HepG2 (cell line): ENCODE data around the gene RNF123. TPM values are rescaled to one million over a fixed set of nuclear protein-coding genes. Genes with fewer than 3 reads are reported as not detected.

Experiments
- ETV5 ChIP-seq: IDR thresholded peaks from 2 replicates; pipeline ENCODE4 v1.6.1; 2018; ENCODE audit warnings: missing biosample characterization, missing genetic modification reagents, inconsistent platforms, borderline replicate concordance
- FOXO4 ChIP-seq: sonication (generic); formaldehyde crosslinking; conservative IDR thresholded peaks from 2 replicates; pipeline ENCODE4 v1.8.1; 2023; ENCODE audit warnings: missing genetic modification reagents
- HIVEP1 ChIP-seq: sonication (generic); formaldehyde crosslinking; IDR thresholded peaks from 2 replicates; pipeline ENCODE4 v1.4.0; 2020; ENCODE audit warnings: mild to moderate bottlenecking, missing genetic modification reagents
- MLX ChIP-seq: IDR thresholded peaks from 2 replicates; pipeline ENCODE4 v1.6.1; 2016
- MYC ChIP-seq: sonication (generic); formaldehyde crosslinking; IDR thresholded peaks from 2 replicates; pipeline ENCODE4 v1.9.0; 2021; ENCODE audit warnings: missing genetic modification reagents, borderline replicate concordance
- NCOA5 ChIP-seq: sonication (generic); formaldehyde crosslinking; IDR thresholded peaks from 2 replicates; pipeline ENCODE4 v1.4.0; 2020; ENCODE audit warnings: missing genetic modification reagents
- PPARG ChIP-seq: conservative IDR thresholded peaks from 2 replicates; pipeline ENCODE4 v1.6.1; 2016; ENCODE audit warnings: missing biosample characterization, missing genetic modification reagents
- SAFB2 ChIP-seq: sonication (generic); formaldehyde crosslinking; IDR thresholded peaks from 2 replicates; pipeline ENCODE4 v1.5.1; 2020; ENCODE audit warnings: missing genetic modification reagents, low read depth, mild to moderate bottlenecking, borderline replicate concordance
- SNAPC4 ChIP-seq: sonication (generic); formaldehyde crosslinking; IDR thresholded peaks from 2 replicates; pipeline ENCODE4 v1.4.0; 2020; ENCODE audit warnings: mild to moderate bottlenecking, missing genetic modification reagents
- SP2 ChIP-seq: sonication (generic); formaldehyde crosslinking; IDR thresholded peaks from 2 replicates; pipeline ENCODE4 v1.5.1; 2020; ENCODE audit warnings: mild to moderate bottlenecking, missing genetic modification reagents
- SP4 ChIP-seq: sonication (generic); formaldehyde crosslinking; IDR thresholded peaks from 2 replicates; pipeline ENCODE4 v1.8.1; 2023; ENCODE audit warnings: mild to moderate bottlenecking, missing genetic modification reagents
- ZBTB44 ChIP-seq: sonication (generic); formaldehyde crosslinking; IDR thresholded peaks from 2 replicates; pipeline ENCODE4 v1.4.0; 2020; ENCODE audit warnings: missing genetic modification reagents
- ZKSCAN1 ChIP-seq: fragments of 150-350 bp; IDR thresholded peaks from 2 replicates; pipeline ENCODE4 v1.6.1; 2014; ENCODE audit warnings: low read length
- ZNF503 ChIP-seq: sonication (generic); formaldehyde crosslinking; IDR thresholded peaks from 2 replicates; pipeline ENCODE4 v1.4.0; 2020; ENCODE audit warnings: missing genetic modification reagents
- ZNF562 ChIP-seq: sonication (generic); formaldehyde crosslinking; IDR thresholded peaks from 2 replicates; pipeline ENCODE4 v1.8.0; 2022; ENCODE audit warnings: missing genetic modification reagents, borderline replicate concordance
- ZNF597 ChIP-seq: sonication (generic); formaldehyde crosslinking; IDR thresholded peaks from 2 replicates; pipeline ENCODE4 v1.5.0; 2020; ENCODE audit warnings: missing genetic modification reagents
- polyA plus RNA-seq, 8 experiments: library from polyadenylated mRNA; depleted of rRNA in 3 of 8; stranded (reverse) in 7 of 8; unstranded in 1 of 8; fragments of >200 nt; fragmentation: Illumina TruSeq in 4 of 8; extraction: Trizol in 4 of 8; gene quantifications; 2 replicates each; pipeline versions ENCODE4 v1.2.1 to v1.2.3, GENCODE V29; 2011 to 2016; ENCODE audit warnings: low read depth in 4 of 8, missing spikeins in 1 of 8, mixed read lengths in 1 of 8; ENCODE audit not compliant: insufficient read depth in 1 of 8
- total RNA-seq, 5 experiments: library from RNA; depleted of rRNA; stranded (reverse); fragments of >200 nt; fragmentation: Illumina TruSeq; extraction: Trizol; gene quantifications; 2 replicates each; pipeline ENCODE4 v1.2.3, GENCODE V29; 2016; ENCODE audit warnings: low read depth in 1 of 5

RNF123 gene
- total and polyA plus RNA-seq, 2 of the 13 experiments (the other 11 are each of a cell fraction or from before 2014, with no cell fraction given): 29.9 to 82.2 TPM

GRCh38 chr3:49723628-49724551 lies 34.5 kb downstream of the RNF123 start, which contains the start of gene GMPPB (continued):
- TF ChIP-seq SAFB2 (CRISPR knock-in tag) (peak; percentile 60; the same call in 1 of the 2 replicates), SP4 (CRISPR knock-in tag) (peak; percentile 77; the same call in 1 of the 2 replicates), HIVEP1 (CRISPR knock-in tag) (peak; percentile 42; the same call in 1 of the 2 replicates), ZKSCAN1 (no peak), ZNF562 (CRISPR knock-in tag) (no peak), FOXO4 (CRISPR knock-in tag) (no peak), MLX (CRISPR knock-in tag) (no peak), NCOA5 (CRISPR knock-in tag) (no peak), SP2 (peak; percentile 81), PPARG (CRISPR knock-in tag) (no peak), ETV5 (CRISPR knock-in tag) (peak; percentile 25), SNAPC4 (CRISPR knock-in tag) (no peak; the same call in 1 of the 2 replicates), ZBTB44 (CRISPR knock-in tag) (no peak), ZNF597 (CRISPR knock-in tag) (no peak), MYC (CRISPR knock-in tag) (peak; percentile 33; the same call in 1 of the 2 replicates), ZNF503 (peak; percentile 41; the same call in 1 of the 2 replicates)
